Measurements from ENCODE around the gene ATXN2. TPM values are rescaled to one million over a fixed set of nuclear protein-coding genes. Genes with fewer than 3 reads are reported as not detected.

Gene ATXN2
- total and polyA plus RNA-seq, 2 of the 4 experiments (the other 2 are of a cell fraction): 12.4 to 66.5 TPM

DNA sequence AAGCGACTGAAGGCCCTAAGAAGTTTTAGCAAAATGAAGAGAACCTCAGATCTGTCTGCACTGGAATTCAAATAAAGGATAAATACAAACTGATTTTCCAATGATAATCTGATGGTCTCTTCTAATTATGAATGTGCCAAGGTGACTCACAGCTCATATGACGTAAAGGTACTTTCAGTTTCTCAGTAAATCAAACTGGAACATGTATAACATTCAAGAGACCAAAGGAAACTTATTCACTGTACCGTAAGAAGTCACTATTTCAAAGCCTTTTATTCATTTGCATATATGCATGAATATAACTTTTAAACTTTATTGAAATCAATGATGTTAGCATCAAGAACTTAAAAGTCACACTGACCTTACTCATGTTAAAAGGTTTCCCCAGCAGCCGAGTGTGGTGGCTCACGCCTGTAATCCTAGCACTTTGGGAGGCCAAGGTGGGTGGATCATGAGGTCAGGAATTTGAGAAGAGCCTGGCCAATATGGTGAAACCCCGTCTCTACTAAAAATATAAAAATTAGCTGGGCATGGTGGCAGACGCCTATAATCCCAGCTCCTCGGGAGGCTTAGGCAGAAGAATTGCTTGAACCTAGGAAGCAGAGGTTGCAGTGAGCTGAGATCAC, 52.2 kb downstream of the ATXN2 start:
- no peak overlapping the region for H2BK15ac ChIP-seq (ENCODE audit: low read depth, low read length)
- WGBS, 2 experiments (ENCODE audit: extremely low coverage in 2 of 2, insufficient read length in 1 of 2): 100% methylated on average over 2 of the region's 8 CpGs; no CpG with 5 or more reads in 1 of the 2 experiments
- BruUV-seq (replicated peaks): no TSS peak
- H3K9me1 ChIP-seq (ENCODE audit: insufficient read depth, low read length): no peaks in the 10 kb centered on the region; the same call in 1 of the 2 replicates
- H3K14ac ChIP-seq (replicated peaks; ENCODE audit: low read depth, low read length): no peak overlapping the region
- H3K36me3 ChIP-seq (ENCODE audit: control insufficient read depth, insufficient read depth, low read length): peaks cover 40% of the 10 kb centered on the region
- ChIA-PET POLR2A (ENCODE audit: unreplicated experiment) (no interaction called here), CTCF (interaction anchor here (0.7 kb wide), 1 partner anchor 72 kb away, joined by 3 read pairs; no protein-coding TSS in a partner anchor)
- H4K8ac ChIP-seq (ENCODE audit: low read depth in 2 of 2, low read length in 2 of 2): no peak overlapping the region
- H3K18ac ChIP-seq (ENCODE audit: low read depth, low read length): no peak overlapping the region
- peaks cover 31 to 44% of the 10 kb centered on the region in 2 experiments for H3K79me1 ChIP-seq (ENCODE audit: low read depth in 1 of 2, low read length in 2 of 2)
- intact Hi-C loops (cut with micrococcal nuclease): loop anchor here (10.0 kb wide), 1 partner anchor 48 kb away; the partner anchor contains the start of gene ATXN2
- no peaks in the 10 kb centered on the region for H3K4me1 ChIP-seq (ENCODE audit: control insufficient read depth, insufficient read depth, low read length)
- no peak overlapping the region for H2AK5ac ChIP-seq (ENCODE audit: low read depth, low read length)
- H3K9me3 ChIP-seq (ENCODE audit: control insufficient read depth, insufficient read depth, low read length): no peaks in the 10 kb centered on the region
- no peak overlapping the region for H3K56ac ChIP-seq (ENCODE audit: extremely low read depth, insufficient read depth, low read length)
- no peak overlapping the region for H3K4ac ChIP-seq (ENCODE audit: low read depth, low read length)
- H4K91ac ChIP-seq (ENCODE audit: insufficient read depth, low read depth, low read length): no peak overlapping the region
- H3K27me3 ChIP-seq (ENCODE audit: control insufficient read depth, insufficient read depth, low read length): no peaks in the 10 kb centered on the region
- H2BK20ac ChIP-seq (ENCODE audit: low read depth, low read length): no peak overlapping the region
- dilution Hi-C loops (cut with HindIII; ENCODE audit: low sequenced_read_pairs, unreplicated experiment): no loop called here
- ATAC-seq (ENCODE audit: low read depth) (no peak), DNase-seq (peak; percentile 26)
- no peak overlapping the region for H3K4me2 ChIP-seq (ENCODE audit: low read depth, low read length)
- H2BK5ac ChIP-seq (ENCODE audit: low read depth, low read length, poor library complexity, severe bottlenecking): no peak overlapping the region
- H3K23ac ChIP-seq (ENCODE audit: low read depth, low read length): no peak overlapping the region
- H2BK120ac ChIP-seq (ENCODE audit: low read depth, low read length): no peak overlapping the region
- no peak overlapping the region for H3K27ac ChIP-seq (ENCODE audit: insufficient read depth, low read length)
- no peak for TF ChIP-seq MAFK (IDR thresholded peaks at IDR 0.05; ENCODE audit: low read depth, low read length)
- TF ChIP-seq, protein P1, sequence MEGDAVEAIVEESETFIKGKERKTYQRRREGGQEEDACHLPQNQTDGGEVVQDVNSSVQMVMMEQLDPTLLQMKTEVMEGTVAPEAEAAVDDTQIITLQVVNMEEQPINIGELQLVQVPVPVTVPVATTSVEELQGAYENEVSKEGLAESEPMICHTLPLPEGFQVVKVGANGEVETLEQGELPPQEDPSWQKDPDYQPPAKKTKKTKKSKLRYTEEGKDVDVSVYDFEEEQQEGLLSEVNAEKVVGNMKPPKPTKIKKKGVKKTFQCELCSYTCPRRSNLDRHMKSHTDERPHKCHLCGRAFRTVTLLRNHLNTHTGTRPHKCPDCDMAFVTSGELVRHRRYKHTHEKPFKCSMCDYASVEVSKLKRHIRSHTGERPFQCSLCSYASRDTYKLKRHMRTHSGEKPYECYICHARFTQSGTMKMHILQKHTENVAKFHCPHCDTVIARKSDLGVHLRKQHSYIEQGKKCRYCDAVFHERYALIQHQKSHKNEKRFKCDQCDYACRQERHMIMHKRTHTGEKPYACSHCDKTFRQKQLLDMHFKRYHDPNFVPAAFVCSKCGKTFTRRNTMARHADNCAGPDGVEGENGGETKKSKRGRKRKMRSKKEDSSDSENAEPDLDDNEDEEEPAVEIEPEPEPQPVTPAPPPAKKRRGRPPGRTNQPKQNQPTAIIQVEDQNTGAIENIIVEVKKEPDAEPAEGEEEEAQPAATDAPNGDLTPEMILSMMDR (conservative IDR thresholded peaks at IDR 0.05; ENCODE audit: low read depth, low read length): no peak
- TF ChIP-seq POLR2A (IDR thresholded peaks at IDR 0.05; ENCODE audit: low read depth, low read length): no peak
- no peak for TF ChIP-seq RAD21 (IDR thresholded peaks at IDR 0.05; ENCODE audit: low read length)
- no peak for TF ChIP-seq RFX5 (IDR thresholded peaks at IDR 0.05; ENCODE audit: low read depth, low read length)
- TF ChIP-seq, protein P2, sequence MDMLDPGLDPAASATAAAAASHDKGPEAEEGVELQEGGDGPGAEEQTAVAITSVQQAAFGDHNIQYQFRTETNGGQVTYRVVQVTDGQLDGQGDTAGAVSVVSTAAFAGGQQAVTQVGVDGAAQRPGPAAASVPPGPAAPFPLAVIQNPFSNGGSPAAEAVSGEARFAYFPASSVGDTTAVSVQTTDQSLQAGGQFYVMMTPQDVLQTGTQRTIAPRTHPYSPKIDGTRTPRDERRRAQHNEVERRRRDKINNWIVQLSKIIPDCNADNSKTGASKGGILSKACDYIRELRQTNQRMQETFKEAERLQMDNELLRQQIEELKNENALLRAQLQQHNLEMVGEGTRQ (IDR thresholded peaks at IDR 0.05; ENCODE audit: low read depth, low read length): no peak
- TF ChIP-seq RCOR1 (IDR thresholded peaks at IDR 0.05; ENCODE audit: insufficient replicate concordance, low read length): no peak
- no peak for TF ChIP-seq CHD1 (IDR thresholded peaks at IDR 0.05; ENCODE audit: low read depth, low read length)
- no peak for TF ChIP-seq BHLHE40 (IDR thresholded peaks at IDR 0.05; ENCODE audit: low read depth, low read length)
- TF ChIP-seq SMC3 (IDR thresholded peaks at IDR 0.05; ENCODE audit: low read depth, low read length): no peak
- no peak for TF ChIP-seq CEBPB (IDR thresholded peaks at IDR 0.05; ENCODE audit: low read depth, low read length)
- TF ChIP-seq MXI1 (IDR thresholded peaks at IDR 0.05; ENCODE audit: borderline replicate concordance, low read depth, low read length): no peak
- TF ChIP-seq FOS (IDR thresholded peaks at IDR 0.05; ENCODE audit: low read depth, low read length): no peak
- no peak overlapping the region for H3K9ac ChIP-seq (ENCODE audit: low read depth, low read length)
- H2AK9ac ChIP-seq (replicated peaks; ENCODE audit: low read depth, low read length, poor library complexity): no peak overlapping the region
- in situ Hi-C loops (cut with MboI; ENCODE audit: low sequenced_read_pairs): no loop called here
- no peak overlapping the region for H3K4me3 ChIP-seq (ENCODE audit: insufficient read depth, low read depth, low read length)
- no peak overlapping the region for H4K5ac ChIP-seq (ENCODE audit: low read depth, low read length)
- no peak overlapping the region for H2AFZ ChIP-seq (replicated peaks; ENCODE audit: low read length, poor library complexity)
- H4K20me1 ChIP-seq (ENCODE audit: insufficient read depth, low read length): no peaks in the 10 kb centered on the region; the same call in 1 of the 2 replicates
